Activated CD8-positive, alpha-beta memory T cell treated with anti-CD3 and anti-CD28 coated beads, Interleukin-2, amount 10 ng/mL, durations not matched to agents 7 days and 5 days (primary cell): ENCODE results near the gene UGGT1. TPM values are rescaled to one million over a fixed set of nuclear protein-coding genes. Genes with fewer than 3 reads are reported as not detected.

ENCODE experiments used
- ATAC-seq: fragments of 150-1000 bp; cut with Tn5 transposase; one replicate; pipeline ENCODE4 v1.10.0; 2021; ENCODE audit warnings: moderate library complexity
- CTCF ChIA-PET: fragments of 350-600 bp; sonication (Branson Sonifier 250); formaldehyde crosslinking; loops from one replicate; lab custom pipeline; 2021; ENCODE audit warnings: antibody characterized with exemption; lab: Charles Lee
- DNase-seq: peaks from one replicate; pipeline ENCODE4 v3.0.0-alpha.2; 2020
- H3K27ac Mint-ChIP-seq: one replicate; pipeline ENCODE4 v1.8.0; 2021; ENCODE audit warnings: mild to moderate bottlenecking, mixed read lengths
- H3K27me3 Mint-ChIP-seq: one replicate; pipeline ENCODE4 v1.8.0; 2021; ENCODE audit warnings: mixed read lengths
- H3K36me3 Mint-ChIP-seq: one replicate; pipeline ENCODE4 v1.8.0; 2021; ENCODE audit warnings: mild to moderate bottlenecking, mixed read lengths
- H3K4me1 Mint-ChIP-seq: one replicate; pipeline ENCODE4 v1.8.0; 2021; ENCODE audit warnings: mixed read lengths
- H3K4me3 Mint-ChIP-seq: one replicate; pipeline ENCODE4 v1.8.0; 2021; ENCODE audit warnings: mild to moderate bottlenecking, moderate library complexity, mixed read lengths
- H3K9me3 Mint-ChIP-seq: one replicate; pipeline ENCODE4 v1.8.0; 2022; ENCODE audit warnings: low read depth, mixed read lengths
- total RNA-seq, 2 experiments: library from RNA; stranded (reverse); gene quantifications; one replicate each; pipeline ENCODE4 v1.2.3, GENCODE V29; 2021

The UGGT1 gene, protein sequence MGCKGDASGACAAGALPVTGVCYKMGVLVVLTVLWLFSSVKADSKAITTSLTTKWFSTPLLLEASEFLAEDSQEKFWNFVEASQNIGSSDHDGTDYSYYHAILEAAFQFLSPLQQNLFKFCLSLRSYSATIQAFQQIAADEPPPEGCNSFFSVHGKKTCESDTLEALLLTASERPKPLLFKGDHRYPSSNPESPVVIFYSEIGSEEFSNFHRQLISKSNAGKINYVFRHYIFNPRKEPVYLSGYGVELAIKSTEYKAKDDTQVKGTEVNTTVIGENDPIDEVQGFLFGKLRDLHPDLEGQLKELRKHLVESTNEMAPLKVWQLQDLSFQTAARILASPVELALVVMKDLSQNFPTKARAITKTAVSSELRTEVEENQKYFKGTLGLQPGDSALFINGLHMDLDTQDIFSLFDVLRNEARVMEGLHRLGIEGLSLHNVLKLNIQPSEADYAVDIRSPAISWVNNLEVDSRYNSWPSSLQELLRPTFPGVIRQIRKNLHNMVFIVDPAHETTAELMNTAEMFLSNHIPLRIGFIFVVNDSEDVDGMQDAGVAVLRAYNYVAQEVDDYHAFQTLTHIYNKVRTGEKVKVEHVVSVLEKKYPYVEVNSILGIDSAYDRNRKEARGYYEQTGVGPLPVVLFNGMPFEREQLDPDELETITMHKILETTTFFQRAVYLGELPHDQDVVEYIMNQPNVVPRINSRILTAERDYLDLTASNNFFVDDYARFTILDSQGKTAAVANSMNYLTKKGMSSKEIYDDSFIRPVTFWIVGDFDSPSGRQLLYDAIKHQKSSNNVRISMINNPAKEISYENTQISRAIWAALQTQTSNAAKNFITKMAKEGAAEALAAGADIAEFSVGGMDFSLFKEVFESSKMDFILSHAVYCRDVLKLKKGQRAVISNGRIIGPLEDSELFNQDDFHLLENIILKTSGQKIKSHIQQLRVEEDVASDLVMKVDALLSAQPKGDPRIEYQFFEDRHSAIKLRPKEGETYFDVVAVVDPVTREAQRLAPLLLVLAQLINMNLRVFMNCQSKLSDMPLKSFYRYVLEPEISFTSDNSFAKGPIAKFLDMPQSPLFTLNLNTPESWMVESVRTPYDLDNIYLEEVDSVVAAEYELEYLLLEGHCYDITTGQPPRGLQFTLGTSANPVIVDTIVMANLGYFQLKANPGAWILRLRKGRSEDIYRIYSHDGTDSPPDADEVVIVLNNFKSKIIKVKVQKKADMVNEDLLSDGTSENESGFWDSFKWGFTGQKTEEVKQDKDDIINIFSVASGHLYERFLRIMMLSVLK (N-terminal part only)
- 10 to 100 TPM; 56.3 to 63.4 TPM for total RNA-seq

DNA sequence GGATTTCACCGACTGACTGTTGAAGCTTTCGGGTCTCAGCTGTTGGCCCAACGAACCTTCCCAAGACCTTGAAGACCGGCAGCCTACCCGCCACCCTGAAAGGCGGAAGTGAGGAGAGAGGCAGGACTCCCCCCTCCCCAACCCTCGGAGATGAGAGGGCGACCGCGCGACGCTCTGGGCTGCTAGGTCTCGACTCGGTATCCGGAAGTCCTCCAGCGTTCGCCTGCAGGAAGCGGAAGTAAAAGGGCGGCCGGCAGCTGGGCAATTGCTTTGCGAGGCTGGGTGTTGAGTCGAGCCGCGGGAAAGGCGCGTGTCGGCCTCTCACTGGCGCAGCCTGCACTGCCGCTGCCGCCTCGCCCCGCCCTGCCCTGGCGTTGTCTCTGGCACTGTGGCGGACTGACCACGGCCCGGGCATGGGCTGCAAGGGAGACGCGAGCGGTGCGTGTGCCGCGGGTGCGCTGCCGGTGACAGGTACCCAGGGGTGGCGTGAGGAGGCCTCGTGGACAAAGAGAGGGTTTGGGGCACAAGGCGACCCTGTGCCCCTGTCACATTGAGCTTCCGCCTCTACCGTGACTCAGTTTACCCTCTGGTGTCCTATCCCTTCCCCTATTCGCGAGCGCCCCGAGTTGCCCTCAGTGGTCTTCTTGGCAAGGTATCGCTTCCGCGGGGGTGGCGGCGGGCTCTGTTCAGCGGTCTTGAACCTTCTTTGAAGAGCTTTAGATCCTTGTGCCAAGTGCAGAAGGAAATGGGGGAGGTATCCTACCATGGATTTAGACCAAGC, at the start of gene UGGT1:
UGGT1 (plus strand) TSS at position 256 of the 781 bp plus-strand sequence; CDS start at position 414, 158 bp downstream.
- Mint-ChIP-seq H3K27me3 (no peaks in the 10 kb centered on the region), H3K4me1 (peaks cover 43% of the 10 kb centered on the region), H3K9me3 (no peaks in the 10 kb centered on the region), H3K36me3 (peaks cover 4% of the 10 kb centered on the region), H3K27ac (peak within 1 kb of the TSS; percentile 94), H3K4me3 (peak within 1 kb of the TSS; percentile 85)
- CTCF ChIA-PET: interaction anchor here (0.8 to 1.7 kb wide), 8 partner anchors 8 to 237 kb away, joined by 3 to 4 read pairs (median 4); partner anchors contain the start of gene SAP130
- DNase-seq (peak; percentile 97), ATAC-seq (peak; percentile 95)

GRCh38 chr2:128041561-128041960, 49.4 kb upstream of the UGGT1 start:
- Mint-ChIP-seq H3K27me3 (peaks cover 8% of the 10 kb centered on the region), H3K9me3 (peaks cover 17% of the 10 kb centered on the region), H3K27ac (no peak overlapping the region), H3K4me1 (no peaks in the 10 kb centered on the region), H3K4me3 (no peak overlapping the region), H3K36me3 (peaks cover 4% of the 10 kb centered on the region)
- CTCF ChIA-PET: interaction anchor here (1.1 to 2.6 kb wide), 2 partner anchors 13 to 22 kb away, joined by 3 to 6 read pairs; no protein-coding TSS in a partner anchor
- DNase-seq: no peak
- no peak for ATAC-seq

GRCh38 chr2:128043041-128043440, 48.0 kb upstream of the UGGT1 start:
- Mint-ChIP-seq H3K4me3 (no peak overlapping the region), H3K9me3 (peaks cover 11% of the 10 kb centered on the region), H3K4me1 (no peaks in the 10 kb centered on the region), H3K27ac (no peak overlapping the region), H3K36me3 (peaks cover 2% of the 10 kb centered on the region), H3K27me3 (peaks cover 16% of the 10 kb centered on the region)
- DNase-seq (no peak), ATAC-seq (no peak)
- CTCF ChIA-PET: interaction anchor here (2.6 kb wide), 1 partner anchor 20 kb away, joined by 6 read pairs; no protein-coding TSS in a partner anchor

DNA sequence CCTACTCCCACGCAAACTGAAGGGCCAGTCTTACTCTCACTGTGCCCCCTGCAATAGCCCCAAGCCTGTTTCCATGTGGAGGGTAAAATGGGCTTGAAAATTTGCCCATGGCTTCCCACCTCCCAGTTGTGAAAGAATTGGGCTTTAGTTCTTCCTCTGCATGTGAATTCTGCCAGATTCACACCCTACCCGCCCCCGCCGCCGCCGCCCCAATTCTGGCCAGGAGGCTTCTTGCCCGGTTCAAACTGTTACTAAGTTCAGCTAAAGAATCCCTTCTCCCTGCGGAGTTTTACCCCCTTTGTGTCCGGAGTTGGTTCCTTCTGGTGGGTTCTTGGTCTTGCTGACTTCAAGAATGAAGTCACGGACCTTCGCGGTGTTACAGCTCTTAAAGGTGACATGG, 37.7 kb upstream of the UGGT1 start:
- ATAC-seq (no peak), DNase-seq (no peak)
- H3K9me3 Mint-ChIP-seq: peaks cover 5% of the 10 kb centered on the region
- H3K27me3 Mint-ChIP-seq: peaks cover 36% of the 10 kb centered on the region
- no peaks in the 10 kb centered on the region for H3K4me1 Mint-ChIP-seq
- CTCF ChIA-PET: interaction anchor here (1.0 to 1.5 kb wide), 2 partner anchors 10 to 21 kb away, joined by 3 to 6 read pairs; no protein-coding TSS in a partner anchor
- H3K4me3 Mint-ChIP-seq: no peak overlapping the region
- H3K27ac Mint-ChIP-seq: no peak overlapping the region
- H3K36me3 Mint-ChIP-seq: peaks cover 8% of the 10 kb centered on the region

- Mint-ChIP-seq H3K36me3 (peaks cover 8% of the 10 kb centered on the region), H3K4me1 (no peaks in the 10 kb centered on the region), H3K27ac (no peak overlapping the region), H3K27me3 (peaks cover 34% of the 10 kb centered on the region), H3K9me3 (peaks cover 5% of the 10 kb centered on the region), H3K4me3 (no peak overlapping the region)
- no peak for DNase-seq
- no peak for ATAC-seq
- CTCF ChIA-PET: interaction anchor here (1.0 to 1.5 kb wide), 2 partner anchors 9 to 22 kb away, joined by 3 to 6 read pairs; no protein-coding TSS in a partner anchor
Observed at GRCh38 chr2:128054104-128054885, 36.7 kb upstream of the UGGT1 start.

DNA sequence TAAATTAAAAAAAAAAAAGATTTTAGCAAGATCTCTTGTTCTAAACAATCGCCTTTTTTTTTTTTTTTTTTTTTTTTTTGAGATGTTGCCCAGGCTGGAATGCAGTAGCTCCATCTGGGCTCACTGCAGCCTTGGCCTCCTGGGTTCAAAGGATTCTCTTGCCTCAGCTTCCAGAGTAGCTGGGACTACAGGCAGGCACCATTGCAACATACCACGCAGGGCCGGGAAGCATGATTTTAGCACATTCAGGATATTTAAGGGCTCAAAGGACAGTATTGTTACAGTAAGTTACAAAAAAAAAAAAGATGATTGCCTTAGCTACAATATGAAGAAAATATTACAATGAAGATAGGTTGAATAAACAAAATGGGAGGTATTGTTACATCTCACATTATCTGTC, 33.7 kb upstream of the UGGT1 start:
- no peak for DNase-seq
- no peaks in the 10 kb centered on the region for H3K9me3 Mint-ChIP-seq
- no peak overlapping the region for H3K27ac Mint-ChIP-seq
- CTCF ChIA-PET: no interaction called here
- H3K4me1 Mint-ChIP-seq: no peaks in the 10 kb centered on the region
- no peak for ATAC-seq
- H3K4me3 Mint-ChIP-seq: no peak overlapping the region
- H3K36me3 Mint-ChIP-seq: no peaks in the 10 kb centered on the region
- H3K27me3 Mint-ChIP-seq: peaks cover 14% of the 10 kb centered on the region

DNA sequence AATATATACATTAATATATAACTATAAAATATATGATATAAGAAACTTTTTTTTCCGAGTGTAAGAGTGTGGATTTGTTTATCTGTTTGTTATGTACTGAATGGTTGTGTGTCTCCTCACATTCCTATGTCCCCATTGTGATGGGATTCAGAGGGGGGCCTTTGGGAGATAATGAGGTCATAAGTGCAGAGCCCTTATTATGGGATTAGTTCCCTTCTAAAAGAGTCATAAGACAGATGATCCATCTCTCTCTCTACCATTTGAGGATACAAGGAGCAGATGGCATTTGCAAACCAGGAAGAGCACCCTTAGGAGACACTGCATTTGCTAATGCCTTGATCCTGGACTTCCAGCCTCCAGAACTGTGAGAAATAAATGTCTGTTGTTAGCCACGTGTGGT, 32.9 kb upstream of the UGGT1 start:
- Mint-ChIP-seq H3K27ac (no peak overlapping the region), H3K9me3 (no peaks in the 10 kb centered on the region), H3K4me3 (no peak overlapping the region), H3K27me3 (peaks cover 8% of the 10 kb centered on the region), H3K4me1 (no peaks in the 10 kb centered on the region), H3K36me3 (no peaks in the 10 kb centered on the region)
- CTCF ChIA-PET: no interaction called here
- ATAC-seq (no peak), DNase-seq (no peak)

GRCh38 chr2:128062571-128062970, 28.4 kb upstream of the UGGT1 start:
- Mint-ChIP-seq H3K27ac (no peak overlapping the region), H3K36me3 (no peaks in the 10 kb centered on the region)
- CTCF ChIA-PET: interaction anchor here (2.1 to 2.7 kb wide), 4 partner anchors 9 to 170 kb away, joined by 6 to 10 read pairs (median 8); no protein-coding TSS in a partner anchor

DNA sequence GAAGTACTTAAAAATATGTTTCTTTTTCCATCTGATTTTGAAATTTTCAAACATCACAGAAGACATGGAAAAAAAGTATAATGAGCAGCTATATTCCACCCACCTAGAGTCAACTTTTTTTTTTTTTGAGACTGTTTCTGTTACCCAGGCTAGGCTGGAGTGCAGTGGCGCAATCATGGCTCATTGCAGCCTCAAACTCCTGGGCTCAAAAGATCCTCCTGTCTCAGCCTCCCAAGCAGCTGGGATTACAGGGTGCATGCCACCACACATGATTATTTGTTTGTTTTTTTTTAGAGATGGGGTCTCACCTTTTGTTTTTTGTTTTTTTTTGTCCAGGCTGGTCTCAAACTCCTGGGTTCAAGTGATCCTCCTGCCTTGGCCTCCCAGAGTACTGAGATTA, 26.6 kb upstream of the UGGT1 start:
- H3K27me3 Mint-ChIP-seq: peaks cover 4% of the 10 kb centered on the region
- H3K4me3 Mint-ChIP-seq: no peak overlapping the region
- ATAC-seq (no peak), DNase-seq (no peak)
- no peaks in the 10 kb centered on the region for H3K4me1 Mint-ChIP-seq
- no peaks in the 10 kb centered on the region for H3K9me3 Mint-ChIP-seq
- no peak overlapping the region for H3K27ac Mint-ChIP-seq
- CTCF ChIA-PET: interaction anchor here (1.4 to 2.7 kb wide), 7 partner anchors 8 to 168 kb away, joined by 3 to 10 read pairs (median 6); no protein-coding TSS in a partner anchor
- H3K36me3 Mint-ChIP-seq: no peaks in the 10 kb centered on the region

More at GRCh38 chr2:128062571-128062970, 28.4 kb upstream of the UGGT1 start:
- no peaks in the 10 kb centered on the region for H3K9me3 Mint-ChIP-seq
- H3K4me1 Mint-ChIP-seq: no peaks in the 10 kb centered on the region
- H3K4me3 Mint-ChIP-seq: no peak overlapping the region
- no peak for DNase-seq
- peaks cover 5% of the 10 kb centered on the region for H3K27me3 Mint-ChIP-seq
- no peak for ATAC-seq

DNA sequence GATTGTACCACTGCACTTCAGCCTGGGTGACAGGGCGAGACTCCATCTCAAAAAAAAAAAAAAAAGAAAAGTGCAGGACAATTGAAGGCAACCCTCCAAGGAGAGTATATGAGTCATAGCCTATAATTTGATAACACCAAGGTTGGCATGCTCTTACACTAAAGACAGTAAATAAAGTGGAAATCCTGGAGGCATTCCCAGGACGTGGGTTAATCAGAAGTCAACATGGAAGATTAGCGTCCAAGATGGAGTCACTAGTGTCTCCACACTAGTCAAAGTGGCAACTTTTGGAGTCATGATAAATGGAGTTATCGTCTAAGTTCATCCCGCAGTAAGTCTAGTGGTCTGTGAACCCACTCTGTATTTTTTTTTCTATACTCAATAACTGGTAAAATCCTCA, 21.2 kb upstream of the UGGT1 start:
- Mint-ChIP-seq H3K4me3 (no peak overlapping the region), H3K27me3 (no peaks in the 10 kb centered on the region), H3K9me3 (no peaks in the 10 kb centered on the region), H3K36me3 (no peaks in the 10 kb centered on the region), H3K27ac (no peak overlapping the region), H3K4me1 (no peaks in the 10 kb centered on the region)
- CTCF ChIA-PET: no interaction called here
- DNase-seq (no peak), ATAC-seq (no peak)

- Mint-ChIP-seq H3K4me3 (no peak overlapping the region), H3K9me3 (no peaks in the 10 kb centered on the region), H3K36me3 (no peaks in the 10 kb centered on the region), H3K4me1 (peaks cover 8% of the 10 kb centered on the region), H3K27me3 (peaks cover 2% of the 10 kb centered on the region), H3K27ac (no peak overlapping the region)
- DNase-seq: no peak
- no peak for ATAC-seq
- CTCF ChIA-PET: interaction anchor here (1.7 kb wide), 1 partner anchor 10 kb away, joined by 10 read pairs; no protein-coding TSS in a partner anchor
Observed at GRCh38 chr2:128073278-128073677, 17.7 kb upstream of the UGGT1 start.
